AG04449 (cell line): ENCODE data around the gene INF2.

Source experiments
- CTCF ChIA-PET: fragments of 350-600 bp; formaldehyde crosslinking; extraction: SDS; loops from one replicate; lab custom pipeline; 2021; ENCODE audit warnings: antibody characterized with exemption; lab: Yijun Ruan, JAX
- POLR2A ChIA-PET: fragments of 400-600, 350-600 bp; formaldehyde crosslinking; extraction: SDS; loops from one replicate; lab custom pipeline; 2020; ENCODE audit warnings: antibody characterized with exemption, inconsistent platforms; lab: Yijun Ruan, JAX
- DNase-seq: peaks from one replicate; pipeline ENCODE4 v3.0.0-alpha.2; 2010; ENCODE audit warnings: low read depth, low spot score
- H3K4me3 ChIP-seq: 2 replicates; pipeline ENCODE4 v1.5.1; 2011; ENCODE audit warnings: low read depth, mild to moderate bottlenecking, control low read depth, low read length
- TF ChIP-seq, protein P1 (sequence below): IDR thresholded peaks from one replicate; pipeline ENCODE4 v1.5.1; 2011; ENCODE audit warnings: mild to moderate bottlenecking, moderate library complexity, low read length, control low read depth, inconsistent platforms; ENCODE audit not compliant: insufficient read depth; ENCODE audit errors: missing control alignments

INF2 gene

GRCh38 chr14:104722938-104723650 is 33.7 kb downstream of the INF2 start:
- DNase-seq, result no peak
- ChIA-PET POLR2A (no interaction called here), CTCF (interaction anchor here (0.7 to 5.2 kb wide), 17 partner anchors 9 to 103 kb away, joined by 3 to 57 read pairs (median 4); no protein-coding TSS in a partner anchor)
- TF ChIP-seq, protein P1, sequence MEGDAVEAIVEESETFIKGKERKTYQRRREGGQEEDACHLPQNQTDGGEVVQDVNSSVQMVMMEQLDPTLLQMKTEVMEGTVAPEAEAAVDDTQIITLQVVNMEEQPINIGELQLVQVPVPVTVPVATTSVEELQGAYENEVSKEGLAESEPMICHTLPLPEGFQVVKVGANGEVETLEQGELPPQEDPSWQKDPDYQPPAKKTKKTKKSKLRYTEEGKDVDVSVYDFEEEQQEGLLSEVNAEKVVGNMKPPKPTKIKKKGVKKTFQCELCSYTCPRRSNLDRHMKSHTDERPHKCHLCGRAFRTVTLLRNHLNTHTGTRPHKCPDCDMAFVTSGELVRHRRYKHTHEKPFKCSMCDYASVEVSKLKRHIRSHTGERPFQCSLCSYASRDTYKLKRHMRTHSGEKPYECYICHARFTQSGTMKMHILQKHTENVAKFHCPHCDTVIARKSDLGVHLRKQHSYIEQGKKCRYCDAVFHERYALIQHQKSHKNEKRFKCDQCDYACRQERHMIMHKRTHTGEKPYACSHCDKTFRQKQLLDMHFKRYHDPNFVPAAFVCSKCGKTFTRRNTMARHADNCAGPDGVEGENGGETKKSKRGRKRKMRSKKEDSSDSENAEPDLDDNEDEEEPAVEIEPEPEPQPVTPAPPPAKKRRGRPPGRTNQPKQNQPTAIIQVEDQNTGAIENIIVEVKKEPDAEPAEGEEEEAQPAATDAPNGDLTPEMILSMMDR, result no peak
- H3K4me3 ChIP-seq, result no peak overlapping the region; the same call in 1 of the 2 replicates

GRCh38 chr14:104723651-104724406 is 34.4 kb downstream of the INF2 start, which contains the start of gene ADSS1:
ADSS1 (plus strand) TSS chr14:104724229; CDS start chr14:104724271, 42 bp downstream.
- CTCF ChIA-PET, result interaction anchor here (0.6 to 5.2 kb wide), 18 partner anchors 7 to 102 kb away, joined by 3 to 57 read pairs (median 4); no protein-coding TSS in a partner anchor
- no peak for DNase-seq
- POLR2A ChIA-PET, result no interaction called here
- TF ChIP-seq, protein P1, result peak; percentile 82
- peak within 1 kb of the TSS; percentile 58 for H3K4me3 ChIP-seq

DNA sequence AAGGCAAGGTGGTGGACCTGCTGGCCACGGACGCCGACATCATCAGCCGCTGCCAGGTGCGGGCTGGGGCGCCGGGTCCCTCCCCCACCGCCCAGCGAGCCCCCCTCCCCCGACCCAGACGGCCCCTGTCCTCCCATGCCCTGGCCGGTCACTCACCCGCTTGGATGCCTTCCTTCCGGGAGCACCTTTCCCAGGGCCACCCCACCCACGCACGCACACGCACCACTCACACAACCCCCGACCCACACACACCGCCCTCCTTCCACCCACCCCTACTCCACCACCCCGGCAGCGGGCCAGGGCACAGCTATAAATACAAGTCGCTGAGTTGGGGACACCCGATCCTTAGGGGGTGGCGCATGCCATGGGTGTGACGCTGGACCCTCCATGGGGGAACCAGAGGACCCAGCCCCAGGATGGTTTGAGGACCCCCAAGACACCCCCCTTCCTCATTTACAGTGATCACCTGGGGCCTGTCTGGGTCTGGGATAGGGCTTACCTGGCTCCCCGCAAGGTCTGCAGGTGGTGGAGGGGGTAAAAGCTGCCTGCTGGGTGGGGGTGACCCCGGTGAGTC is 35.1 kb downstream of the INF2 start:
- ChIA-PET POLR2A (interaction anchor here (1.4 kb wide), 1 partner anchor 8 kb away, joined by 4 read pairs; no protein-coding TSS in a partner anchor), CTCF (interaction anchor here (0.8 to 5.2 kb wide), 11 partner anchors 8 to 101 kb away, joined by 3 to 57 read pairs (median 4); no protein-coding TSS in a partner anchor)
- no peak for DNase-seq
- H3K4me3 ChIP-seq, result peak overlapping the region; percentile 58
- TF ChIP-seq, protein P1, result no peak

DNA sequence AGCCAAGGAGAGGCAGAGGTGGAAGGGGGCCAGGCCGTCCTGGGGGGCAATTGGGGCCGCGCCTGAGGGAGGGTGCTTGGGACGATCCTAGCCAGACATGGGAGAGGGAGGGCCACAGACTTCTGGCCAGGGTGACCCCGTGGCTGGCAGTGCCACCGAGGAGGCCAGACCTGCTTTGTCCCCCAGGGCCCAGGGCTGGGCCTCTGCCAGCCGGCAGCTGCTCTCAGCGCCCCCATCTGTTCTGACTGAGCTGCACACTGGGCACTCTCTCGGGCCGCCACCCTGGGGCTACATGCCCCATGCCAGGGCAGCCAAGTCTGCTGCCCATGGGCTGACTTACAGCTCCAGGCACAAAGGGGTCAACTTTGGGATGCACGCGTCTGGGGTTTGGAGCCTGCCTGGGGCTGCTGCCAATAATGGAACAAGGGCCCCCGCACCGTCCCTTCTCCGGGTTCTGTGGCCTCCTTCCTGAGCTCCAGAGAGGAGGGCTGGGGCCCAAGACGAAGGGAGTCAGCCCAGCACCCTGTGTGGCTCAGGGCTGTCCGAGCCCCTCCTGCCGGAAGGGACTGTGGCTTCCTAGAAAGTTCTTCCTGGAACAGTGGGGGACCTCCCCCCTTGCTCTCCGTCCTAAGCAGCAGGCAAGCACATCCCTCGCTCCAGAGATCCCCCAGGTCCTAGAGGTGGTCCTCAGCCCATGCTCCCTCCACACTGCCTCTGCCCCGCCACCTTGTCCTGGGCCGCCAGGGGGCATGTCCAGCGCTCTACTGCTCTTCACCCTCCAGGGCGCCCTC is 35.8 kb downstream of the INF2 start:
- peak overlapping the region; percentile 58 for H3K4me3 ChIP-seq

More for the DNA sequence above, 35.8 kb downstream of the INF2 start:
- no peak for DNase-seq
- CTCF ChIA-PET, result interaction anchor here (0.6 to 5.2 kb wide), 12 partner anchors 8 to 101 kb away, joined by 3 to 57 read pairs (median 4); no protein-coding TSS in a partner anchor
- POLR2A ChIA-PET, result interaction anchor here (1.4 kb wide), 1 partner anchor 9 kb away, joined by 4 read pairs; no protein-coding TSS in a partner anchor
- TF ChIP-seq, protein P1, result peak; percentile 46
